Keratinocyte (primary cell): Measurements from ENCODE around the gene AKT1S1. TPM values are rescaled to one million over a fixed set of nuclear protein-coding genes. Genes with fewer than 3 reads are reported as not detected.

Source experiments
- DNase-seq: peaks from one replicate; pipeline ENCODE4 v3.0.0-alpha.2; 2011; ENCODE audit warnings: low read depth, missing footprints, low spot score
- FAIRE-seq: peaks from 2 replicates; lab custom pipeline; 2011; peaks lifted over from hg19 to GRCh38; lab: Jason Lieb, UNC
- H2AFZ ChIP-seq: 2 replicates; pipeline ENCODE4 v1.6.0; 2012; ENCODE audit warnings: low read length, control low read depth, inconsistent platforms; ENCODE audit not compliant: control insufficient read depth
- H3K27ac ChIP-seq: 2 replicates; pipeline ENCODE4 v1.5.1; 2011; ENCODE audit warnings: low read length; ENCODE audit not compliant: control insufficient read depth, insufficient read depth
- H3K27me3 ChIP-seq: 3 replicates; pipeline ENCODE4 v1.6.0; 2011; ENCODE audit warnings: low read length; ENCODE audit not compliant: control insufficient read depth, insufficient read depth; ENCODE audit errors: extremely low read depth
- H3K36me3 ChIP-seq, 2 experiments: 2 replicates in 1 of 2; 3 replicates in 1 of 2; pipeline ENCODE4 v1.5.1; 2011; ENCODE audit warnings: low read length in 2 of 2, mild to moderate bottlenecking in 1 of 2; ENCODE audit not compliant: control insufficient read depth in 2 of 2, insufficient read depth in 2 of 2; ENCODE audit errors: extremely low read depth in 1 of 2
- H3K4me1 ChIP-seq: 3 replicates; pipeline ENCODE4 v1.5.1; 2011; ENCODE audit warnings: low read length; ENCODE audit not compliant: control insufficient read depth, insufficient read depth; ENCODE audit errors: extremely low read depth
- H3K4me2 ChIP-seq: 3 replicates; pipeline ENCODE4 v1.6.0; 2011; ENCODE audit warnings: low read depth, low read length; ENCODE audit not compliant: control insufficient read depth, insufficient read depth; ENCODE audit errors: extremely low read depth
- H3K4me3 ChIP-seq, 3 experiments: fragments of 200-600 bp in 1 of 3; sonication (generic) in 1 of 3; 2 replicates in 2 of 3; 3 replicates in 1 of 3; pipeline ENCODE4 v1.5.1; 2011 to 2016; ENCODE audit warnings: low read length in 3 of 3, mild to moderate bottlenecking in 3 of 3, control low read depth in 2 of 3, inconsistent platforms in 1 of 3, low read depth in 1 of 3, mixed read lengths in 1 of 3, mixed run types in 1 of 3, moderate library complexity in 1 of 3; ENCODE audit not compliant: control insufficient read depth in 2 of 3, insufficient read depth in 2 of 3; ENCODE audit errors: extremely low read depth in 1 of 3
- H3K79me2 ChIP-seq: 2 replicates; pipeline ENCODE4 v1.6.0; 2012; ENCODE audit warnings: low read length; ENCODE audit not compliant: control insufficient read depth, insufficient read depth
- H3K9ac ChIP-seq: 3 replicates; pipeline ENCODE4 v1.6.0; 2011; ENCODE audit warnings: low read length; ENCODE audit not compliant: control insufficient read depth, insufficient read depth; ENCODE audit errors: extremely low read depth
- H3K9me1 ChIP-seq: 3 replicates; pipeline ENCODE4 v1.6.0; 2011; ENCODE audit warnings: low read length; ENCODE audit not compliant: control insufficient read depth, insufficient read depth; ENCODE audit errors: extremely low read depth
- H3K9me3 ChIP-seq: 2 replicates; pipeline ENCODE4 v1.5.1; 2012; ENCODE audit warnings: low read depth, low read length; ENCODE audit not compliant: control insufficient read depth
- H4K20me1 ChIP-seq: 3 replicates; pipeline ENCODE4 v1.6.0; 2011; ENCODE audit warnings: low read length; ENCODE audit not compliant: control insufficient read depth, insufficient read depth; ENCODE audit errors: extremely low read depth
- CTCF ChIP-seq, 3 experiments: IDR thresholded peaks in 1 of 3; conservative IDR thresholded peaks in 1 of 3; optimal IDR thresholded peaks in 1 of 3; 2 replicates in 2 of 3; 3 replicates in 1 of 3; pipeline versions ENCODE3 to v1.5.1; 2011; ENCODE audit warnings: low read length in 3 of 3, mild to moderate bottlenecking in 3 of 3, moderate library complexity in 2 of 3, control low read depth in 1 of 3, inconsistent platforms in 1 of 3; ENCODE audit not compliant: insufficient read depth in 2 of 3; ENCODE audit errors: extremely low read depth in 1 of 3
- EZH2 ChIP-seq: IDR thresholded peaks from one replicate; pipeline ENCODE4 v1.6.1; 2012; ENCODE audit warnings: inconsistent platforms, mild to moderate bottlenecking, low read length, moderate library complexity
- dilution Hi-C: fragments of 300-500 bp; cut with MboI; formaldehyde crosslinking; loops from one replicate; pipeline ENCODE4 v1.7.0; 2020; ENCODE audit warnings: low sequenced_read_pairs; ENCODE audit not compliant: extremely low pct_ligation_motif_present
- polyA plus RNA-seq, 5 experiments: library from polyadenylated mRNA; depleted of rRNA in 3 of 5; stranded (reverse) in 3 of 5; stranded (forward) in 1 of 5; unstranded in 1 of 5; fragments of >200 nt; gene quantifications; 1 replicate in 1 of 5; 2 replicates in 3 of 5; 3 replicates in 1 of 5; pipeline versions ENCODE4 v1.2.1 to v1.2.3, GENCODE V29; 2011 to 2012; ENCODE audit warnings: missing spikeins in 2 of 5, low read depth in 1 of 5, low replicate concordance in 1 of 5

The AKT1S1 gene
- polyA plus RNA-seq, 1 donor (not counting 4 experiments of a cell fraction or from before 2014, with no cell fraction given) = 27.2 TPM

GRCh38 chr19:49859682-49860335 lies 17.3 kb downstream of the AKT1S1 start:
- dilution Hi-C loops = no loop called here
- TF ChIP-seq CTCF (optimal IDR thresholded peaks at IDR 0.05 in 1 of 3, IDR thresholded peaks at IDR 0.05 in 1 of 3, conservative IDR thresholded peaks at IDR 0.05 in 1 of 3; ENCODE audit: extremely low read depth in 1 of 3, insufficient read depth in 2 of 3, low read length in 3 of 3) = no peak
- no peak for TF ChIP-seq EZH2
- Histone ChIP-seq H3K9me3 (no peaks in the 10 kb centered on the region), H3K27me3 (no peaks in the 10 kb centered on the region), H3K4me1 (peaks cover 4% of the 10 kb centered on the region), H4K20me1 (peaks cover 8% of the 10 kb centered on the region), H3K4me2 (no peak overlapping the region), H3K9me1 (no peaks in the 10 kb centered on the region), H3K9ac (no peak overlapping the region), H3K36me3 (peaks cover 33 to 48% of the 10 kb centered on the region in 2 experiments), H2AFZ (no peak overlapping the region), H3K4me3 (no peak overlapping the region), H3K79me2 (peaks cover 16% of the 10 kb centered on the region), H3K27ac (no peak overlapping the region)
- no peak for FAIRE-seq
- DNase-seq = no peak

GRCh38 chr19:49858088-49858985 lies 18.8 kb downstream of the AKT1S1 start:
- H3K4me2 ChIP-seq = no peak overlapping the region
- peaks cover 24 to 37% of the 10 kb centered on the region in 2 experiments for H3K36me3 ChIP-seq
- no peaks in the 10 kb centered on the region for H3K9me3 ChIP-seq
- no peak overlapping the region for H2AFZ ChIP-seq
- H3K9me1 ChIP-seq = no peaks in the 10 kb centered on the region
- FAIRE-seq = no peak
- H3K4me3 ChIP-seq = no peak overlapping the region
- H3K79me2 ChIP-seq = peaks cover 15% of the 10 kb centered on the region
- H3K9ac ChIP-seq = no peak overlapping the region
- peaks cover 4% of the 10 kb centered on the region for H3K4me1 ChIP-seq
- no peak for TF ChIP-seq EZH2
- TF ChIP-seq CTCF (optimal IDR thresholded peaks at IDR 0.05 in 1 of 3, IDR thresholded peaks at IDR 0.05 in 1 of 3, conservative IDR thresholded peaks at IDR 0.05 in 1 of 3; ENCODE audit: extremely low read depth in 1 of 3, insufficient read depth in 2 of 3, low read length in 3 of 3) = no peak
- dilution Hi-C loops = no loop called here
- H3K27ac ChIP-seq = no peak overlapping the region
- peaks cover 3% of the 10 kb centered on the region for H4K20me1 ChIP-seq
- DNase-seq = no peak
- H3K27me3 ChIP-seq = no peaks in the 10 kb centered on the region
